HG03135 (cell line): Measurements from ENCODE around the gene AGAP1.

Experiments
- ATAC-seq: cut with Tn5 transposase; IDR thresholded peaks from one replicate; pipeline ENCODE4 v1.9.1; 2021; ENCODE audit warnings: mild to moderate bottlenecking, moderate library complexity; ENCODE audit not compliant: unreplicated experiment

The AGAP1 gene

GRCh38 chr2:235725016-235725489 is 231.2 kb downstream of the AGAP1 start:
- ATAC-seq = no peak

GRCh38 chr2:235725841-235726240 is 232.0 kb downstream of the AGAP1 start:
- no peak for ATAC-seq

GRCh38 chr2:235726554-235726953 is 232.7 kb downstream of the AGAP1 start:
- no peak for ATAC-seq

- no peak for ATAC-seq
These were observed 233.3 kb downstream of the AGAP1 start for GRCh38 chr2:235727174-235727573.

- no peak for ATAC-seq
These were observed 234.3 kb downstream of the AGAP1 start for GRCh38 chr2:235727891-235728799.

GRCh38 chr2:235728800-235729556 is 235.1 kb downstream of the AGAP1 start:
- ATAC-seq = no peak

- ATAC-seq = no peak
These were observed 235.7 kb downstream of the AGAP1 start for GRCh38 chr2:235729557-235729947.

- ATAC-seq = no peak
These were observed 236.3 kb downstream of the AGAP1 start for GRCh38 chr2:235730115-235730514.

- no peak for ATAC-seq
These were observed 239.9 kb downstream of the AGAP1 start for GRCh38 chr2:235733761-235734160.

GRCh38 chr2:235734168-235734567 is 240.3 kb downstream of the AGAP1 start:
- ATAC-seq = no peak

- ATAC-seq = no peak
These were observed 240.9 kb downstream of the AGAP1 start for GRCh38 chr2:235734688-235735231.

GRCh38 chr2:235737396-235737795 is 243.6 kb downstream of the AGAP1 start:
- ATAC-seq = no peak

GRCh38 chr2:235737840-235738239 is 244.0 kb downstream of the AGAP1 start:
- no peak for ATAC-seq

GRCh38 chr2:235739704-235740415 is 246.0 kb downstream of the AGAP1 start:
- ATAC-seq = no peak

- no peak for ATAC-seq
These were observed 247.0 kb downstream of the AGAP1 start for GRCh38 chr2:235740821-235741220.

GRCh38 chr2:235744161-235744560 is 250.3 kb downstream of the AGAP1 start:
- ATAC-seq = no peak

GRCh38 chr2:235745597-235745996 is 251.8 kb downstream of the AGAP1 start:
- no peak for ATAC-seq

GRCh38 chr2:235746257-235746934 is 252.6 kb downstream of the AGAP1 start:
- ATAC-seq = peak; percentile 74

GRCh38 chr2:235747001-235747785 is 253.3 kb downstream of the AGAP1 start:
- ATAC-seq = no peak

GRCh38 chr2:235747786-235748091 is 253.9 kb downstream of the AGAP1 start:
- ATAC-seq = no peak
